ENCODE results near the gene TDRD1. TPM values are rescaled to one million over a fixed set of nuclear protein-coding genes. Genes with fewer than 3 reads are reported as not detected.

The TDRD1 gene
- total RNA-seq, 2 donors from 2014 or later, result 0.41 TPM; not detected in 1

- no peak for TF ChIP-seq CTCF (IDR thresholded peaks at IDR 0.05)
- DNase-seq (ENCODE audit: low spot score) (peak; percentile 89), ATAC-seq (ENCODE audit: insufficient number of reproducible peaks, low FRiP score, low read depth) (peak; percentile 83)
- Histone ChIP-seq H3K4me1 (ENCODE audit: control insufficient read depth in 1 of 2, low read depth in 2 of 2) (peaks cover 5 to 13% of the 10 kb centered on the region in 2 donors), H3K9me3 (no peaks in the 10 kb centered on the region), H3K27ac (peak within 1 kb of the TSS; percentile 78 to 93), H3K36me3 (no peaks in the 10 kb centered on the region), H3K27me3 (replicated peaks; ENCODE audit: insufficient read depth) (no peaks in the 10 kb centered on the region), H3K4me3 (peak within 1 kb of the TSS; percentile 100)
Observed at GRCh38 chr10:114173921-114174694, 5.0 kb upstream of the TDRD1 start, which contains the start of gene CCDC186. CCDC186 (minus strand) TSS chr10:114174203; CDS start chr10:114163268, 10,935 bp downstream.

- no peak for TF ChIP-seq CTCF (IDR thresholded peaks at IDR 0.05)
- ATAC-seq (ENCODE audit: insufficient number of reproducible peaks, low FRiP score, low read depth) (no peak), DNase-seq (ENCODE audit: low spot score) (peak; percentile 22)
- no peaks in the 10 kb centered on the region for H3K27me3 ChIP-seq (replicated peaks; ENCODE audit: insufficient read depth)
- H3K4me1 ChIP-seq (ENCODE audit: control insufficient read depth in 1 of 2, low read depth in 2 of 2), result peaks cover 5 to 13% of the 10 kb centered on the region in 2 donors
- peak overlapping the region; percentile 78 to 93 for H3K27ac ChIP-seq
- H3K4me3 ChIP-seq, result peak overlapping the region; percentile 100
- H3K9me3 ChIP-seq, result no peaks in the 10 kb centered on the region
- no peaks in the 10 kb centered on the region for H3K36me3 ChIP-seq
Observed at GRCh38 chr10:114174695-114175188, 4.4 kb upstream of the TDRD1 start.

GRCh38 chr10:114175667-114176066 is 3.5 kb upstream of the TDRD1 start:
- Histone ChIP-seq H3K27ac (no peak overlapping the region), H3K4me1 (ENCODE audit: control insufficient read depth in 1 of 2, low read depth in 2 of 2) (peaks cover 5 to 13% of the 10 kb centered on the region in 2 donors), H3K36me3 (no peaks in the 10 kb centered on the region), H3K27me3 (replicated peaks; ENCODE audit: insufficient read depth) (no peaks in the 10 kb centered on the region), H3K4me3 (no peak overlapping the region), H3K9me3 (no peaks in the 10 kb centered on the region)
- no peak for TF ChIP-seq CTCF (IDR thresholded peaks at IDR 0.05)
- DNase-seq (ENCODE audit: low spot score) (no peak), ATAC-seq (ENCODE audit: insufficient number of reproducible peaks, low FRiP score, low read depth) (no peak)

- no peaks in the 10 kb centered on the region for H3K27me3 ChIP-seq (replicated peaks; ENCODE audit: insufficient read depth)
- H3K36me3 ChIP-seq, result no peaks in the 10 kb centered on the region
- ATAC-seq (ENCODE audit: insufficient number of reproducible peaks, low FRiP score, low read depth), result no peak
- peaks cover 5 to 13% of the 10 kb centered on the region in 2 donors for H3K4me1 ChIP-seq (ENCODE audit: control insufficient read depth in 1 of 2, low read depth in 2 of 2)
- H3K4me3 ChIP-seq, result no peak overlapping the region
- no peak overlapping the region for H3K27ac ChIP-seq
- TF ChIP-seq CTCF (IDR thresholded peaks at IDR 0.05), result no peak
- no peaks in the 10 kb centered on the region for H3K9me3 ChIP-seq
- DNase-seq (ENCODE audit: low spot score), result no peak
Observed at GRCh38 chr10:114176511-114176910, 2.6 kb upstream of the TDRD1 start.

- H3K9me3 ChIP-seq, result no peaks in the 10 kb centered on the region
- no peak overlapping the region for H3K4me3 ChIP-seq
- TF ChIP-seq CTCF (IDR thresholded peaks at IDR 0.05), result no peak
- ATAC-seq (ENCODE audit: insufficient number of reproducible peaks, low FRiP score, low read depth), result no peak
- no peak overlapping the region for H3K27ac ChIP-seq
- no peaks in the 10 kb centered on the region for H3K4me1 ChIP-seq (ENCODE audit: control insufficient read depth in 1 of 2, low read depth in 2 of 2)
- H3K36me3 ChIP-seq, result no peaks in the 10 kb centered on the region
- no peak for DNase-seq (ENCODE audit: low spot score)
- no peaks in the 10 kb centered on the region for H3K27me3 ChIP-seq (replicated peaks; ENCODE audit: insufficient read depth)
Observed at GRCh38 chr10:114179747-114180146, 594 bp downstream of the TDRD1 start.
